GM12875 (cell line): ENCODE data around the gene SINHCAF.
"Not testable (repeated sequence)": the region's sequence is repeated elsewhere in the genome, so short reads cannot be mapped to it uniquely, and the experiment has no call there.

Source experiments
- H3K4me3 ChIP-seq: one replicate; pipeline ENCODE4 v1.5.1; 2011; ENCODE audit warnings: low read depth, low read length, control low read depth
- TF ChIP-seq, protein P1 (sequence below): IDR thresholded peaks from 2 replicates; pipeline ENCODE4 v1.5.1; 2011; ENCODE audit warnings: low read depth, mild to moderate bottlenecking, control low read depth, inconsistent platforms, low read length, moderate library complexity, borderline replicate concordance; ENCODE audit not compliant: insufficient read depth

Gene SINHCAF

GRCh38 chr12:31265722-31266121 is 60.2 kb downstream of the SINHCAF start:
- no peak overlapping the region for H3K4me3 ChIP-seq
- TF ChIP-seq, protein P1, sequence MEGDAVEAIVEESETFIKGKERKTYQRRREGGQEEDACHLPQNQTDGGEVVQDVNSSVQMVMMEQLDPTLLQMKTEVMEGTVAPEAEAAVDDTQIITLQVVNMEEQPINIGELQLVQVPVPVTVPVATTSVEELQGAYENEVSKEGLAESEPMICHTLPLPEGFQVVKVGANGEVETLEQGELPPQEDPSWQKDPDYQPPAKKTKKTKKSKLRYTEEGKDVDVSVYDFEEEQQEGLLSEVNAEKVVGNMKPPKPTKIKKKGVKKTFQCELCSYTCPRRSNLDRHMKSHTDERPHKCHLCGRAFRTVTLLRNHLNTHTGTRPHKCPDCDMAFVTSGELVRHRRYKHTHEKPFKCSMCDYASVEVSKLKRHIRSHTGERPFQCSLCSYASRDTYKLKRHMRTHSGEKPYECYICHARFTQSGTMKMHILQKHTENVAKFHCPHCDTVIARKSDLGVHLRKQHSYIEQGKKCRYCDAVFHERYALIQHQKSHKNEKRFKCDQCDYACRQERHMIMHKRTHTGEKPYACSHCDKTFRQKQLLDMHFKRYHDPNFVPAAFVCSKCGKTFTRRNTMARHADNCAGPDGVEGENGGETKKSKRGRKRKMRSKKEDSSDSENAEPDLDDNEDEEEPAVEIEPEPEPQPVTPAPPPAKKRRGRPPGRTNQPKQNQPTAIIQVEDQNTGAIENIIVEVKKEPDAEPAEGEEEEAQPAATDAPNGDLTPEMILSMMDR, result no peak

- TF ChIP-seq, protein P1, result no peak
- no peak overlapping the region for H3K4me3 ChIP-seq
Observed at GRCh38 chr12:31263661-31264060, 62.3 kb downstream of the SINHCAF start.

DNA sequence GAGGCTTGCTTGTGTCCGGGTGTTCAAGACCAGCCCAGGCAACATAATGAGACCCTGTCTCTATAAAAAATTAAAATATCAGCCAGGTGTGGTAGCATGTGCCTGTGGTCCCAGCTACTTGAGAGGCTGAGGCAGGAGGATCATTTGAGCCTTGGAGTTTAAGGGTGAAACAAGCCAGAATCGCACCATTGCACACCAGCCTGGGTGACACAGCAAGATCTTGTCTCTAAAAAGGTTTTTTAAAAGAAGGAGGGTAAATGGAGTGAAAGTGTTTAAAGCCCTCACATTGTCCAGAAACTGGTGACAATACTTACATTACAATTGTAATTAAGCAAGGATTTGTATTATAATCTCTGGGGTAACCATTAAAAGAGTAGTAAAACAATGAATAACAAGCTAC is 64.2 kb downstream of the SINHCAF start:
- H3K4me3 ChIP-seq, result no peak overlapping the region
- TF ChIP-seq, protein P1, result no peak

GRCh38 chr12:31260840-31261239 is 65.1 kb downstream of the SINHCAF start:
- H3K4me3 ChIP-seq, result no peak overlapping the region
- TF ChIP-seq, protein P1, result no peak

- TF ChIP-seq, protein P1, result no peak
- H3K4me3 ChIP-seq, result no peak overlapping the region
Observed at GRCh38 chr12:31259136-31259886, 66.6 kb downstream of the SINHCAF start.

- H3K4me3 ChIP-seq, result no peak overlapping the region
- TF ChIP-seq, protein P1, result no peak
Observed at GRCh38 chr12:31257784-31258183, 68.2 kb downstream of the SINHCAF start.

GRCh38 chr12:31251707-31252611 is 74.0 kb downstream of the SINHCAF start:
- H3K4me3 ChIP-seq, result not testable (repeated sequence)
